ENCODE results near the gene SORBS1. TPM values are rescaled to one million over a fixed set of nuclear protein-coding genes. Genes with fewer than 3 reads are reported as not detected.
A peak's percentile ranks its signal among the peaks of the same experiment; 100 is the strongest.

The SORBS1 gene
- total RNA-seq, 6 experiments from 2014 or later = 56.4 to 97.9 (median 76.5) TPM

GRCh38 chr10:95478935-95479334 is 82.2 kb downstream of the SORBS1 start:
- H3K27me3 ChIP-seq = no peaks in the 10 kb centered on the region
- intact Hi-C loops (cut with DNase I) = no loop called here
- H3K4me3 ChIP-seq = no peak overlapping the region
- peak overlapping the region; percentile 91 to 97 (median 97) for H3K27ac ChIP-seq
- H3K4me1 ChIP-seq = peaks cover 0 to 86% (median 42%) of the 10 kb centered on the region in 4 donors
- WGBS (ENCODE audit: insufficient coverage, low coverage, low lambda C conversion rate, missing lambda C conversion rate) = 77% methylated on average over 3 of the region's 3 CpGs
- DNase-seq (no peak), ATAC-seq (peak in 2 of 4 donors; percentile 2 to 8)
- no peaks in the 10 kb centered on the region for H3K9me3 ChIP-seq
- TF ChIP-seq CTCF (IDR thresholded peaks at IDR 0.05) (no peak), POLR2A (IDR thresholded peaks at IDR 0.05) (no peak)
- no peaks in the 10 kb centered on the region for H3K36me3 ChIP-seq

GRCh38 chr10:95478185-95478584 is 83.0 kb downstream of the SORBS1 start:
- ATAC-seq = no peak
- no peak for DNase-seq
- no peaks in the 10 kb centered on the region for H3K27me3 ChIP-seq
- no peaks in the 10 kb centered on the region for H3K9me3 ChIP-seq
- peak overlapping the region; percentile 91 to 97 (median 97) for H3K27ac ChIP-seq
- TF ChIP-seq CTCF (IDR thresholded peaks at IDR 0.05) (no peak), POLR2A (IDR thresholded peaks at IDR 0.05) (no peak)
- no peak overlapping the region for H3K4me3 ChIP-seq
- 89% methylated on average over 1 of the region's 1 CpG for WGBS (ENCODE audit: insufficient coverage, low coverage, low lambda C conversion rate, missing lambda C conversion rate)
- H3K36me3 ChIP-seq = no peaks in the 10 kb centered on the region
- intact Hi-C loops (cut with DNase I) = no loop called here
- peaks cover 0 to 93% (median 46%) of the 10 kb centered on the region in 4 donors for H3K4me1 ChIP-seq

GRCh38 chr10:95477175-95477520 is 84.0 kb downstream of the SORBS1 start:
- Histone ChIP-seq H3K9me3 (no peaks in the 10 kb centered on the region), H3K27me3 (no peaks in the 10 kb centered on the region), H3K4me1 (peaks cover 0 to 91% (median 44%) of the 10 kb centered on the region in 4 donors), H3K36me3 (no peaks in the 10 kb centered on the region), H3K27ac (peak overlapping the region; percentile 78 to 97 (median 97)), H3K4me3 (no peak overlapping the region)
- TF ChIP-seq CTCF (IDR thresholded peaks at IDR 0.05) (no peak), POLR2A (IDR thresholded peaks at IDR 0.05) (no peak)
- 90% methylated on average over 2 of the region's 2 CpGs for WGBS (ENCODE audit: insufficient coverage, low coverage, low lambda C conversion rate, missing lambda C conversion rate)
- intact Hi-C loops (cut with DNase I) = no loop called here
- ATAC-seq (no peak), DNase-seq (no peak)

DNA sequence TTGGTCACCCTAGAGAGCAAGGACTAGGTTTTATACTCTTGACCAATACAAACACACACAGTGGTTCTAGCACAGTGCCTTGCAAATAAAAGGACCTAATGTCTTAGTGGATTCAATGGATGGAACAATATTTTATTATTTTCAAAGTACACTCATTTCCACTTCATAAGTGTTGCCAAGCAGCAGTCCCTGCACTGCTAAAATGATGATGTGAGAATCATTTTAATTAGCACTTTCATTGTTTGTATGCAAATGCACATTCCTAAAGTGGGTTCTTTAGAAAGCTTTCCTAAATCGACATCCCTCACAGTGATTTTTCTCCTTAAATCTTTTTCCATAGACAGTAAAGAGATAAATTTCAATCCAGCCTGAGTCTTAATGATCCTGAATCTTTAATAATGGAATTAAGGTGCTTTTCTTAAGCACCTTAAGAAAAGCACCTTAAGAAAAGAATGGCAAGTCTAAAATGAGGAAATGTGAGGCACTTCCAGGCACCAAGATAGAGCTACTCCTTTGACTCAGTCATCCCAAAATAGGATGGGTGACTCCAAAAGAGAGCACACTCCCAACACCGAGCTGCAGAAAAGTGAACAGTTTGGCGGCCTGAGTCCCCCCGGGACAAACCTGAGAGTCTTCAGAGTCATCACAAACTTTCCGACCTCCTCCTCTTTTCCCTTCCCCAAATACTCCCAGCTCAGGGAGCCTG is 84.5 kb downstream of the SORBS1 start:
- no peak for ATAC-seq
- peaks cover 0 to 91% (median 44%) of the 10 kb centered on the region in 4 donors for H3K4me1 ChIP-seq

More for the DNA sequence above, 84.5 kb downstream of the SORBS1 start:
- intact Hi-C loops (cut with DNase I) = no loop called here
- H3K27me3 ChIP-seq = no peaks in the 10 kb centered on the region
- no peaks in the 10 kb centered on the region for H3K36me3 ChIP-seq
- TF ChIP-seq POLR2A (IDR thresholded peaks at IDR 0.05) = no peak
- TF ChIP-seq CTCF (IDR thresholded peaks at IDR 0.05) = no peak
- DNase-seq = no peak
- no peaks in the 10 kb centered on the region for H3K9me3 ChIP-seq
- no peak overlapping the region for H3K4me3 ChIP-seq
- 67% methylated on average over 5 of the region's 5 CpGs for WGBS (ENCODE audit: insufficient coverage, low coverage, low lambda C conversion rate, missing lambda C conversion rate)
- H3K27ac ChIP-seq = peak overlapping the region; percentile 78 to 97 (median 97)
